Measurements from ENCODE around the gene FASTKD1. TPM values are rescaled to one million over a fixed set of nuclear protein-coding genes. Genes with fewer than 3 reads are reported as not detected.

FASTKD1 gene
- total RNA-seq, 2 experiments from 2014 or later: 55.4 to 60.2 TPM

- DNase-seq (no peak), ATAC-seq (no peak)
- Mint-ChIP-seq H3K27ac (no peak overlapping the region), H3K4me1 (ENCODE audit: low read depth) (no peaks in the 10 kb centered on the region), H3K27me3 (no peaks in the 10 kb centered on the region), H3K4me3 (no peak overlapping the region), H3K36me3 (ENCODE audit: low read depth) (no peaks in the 10 kb centered on the region), H3K9me3 (no peaks in the 10 kb centered on the region)
- ChIA-PET CTCF (no interaction called here), POLR2A (no interaction called here)
- no peak for TF ChIP-seq CTCF (IDR thresholded peaks at IDR 0.05)
- intact Hi-C loops (cut with micrococcal nuclease): no loop called here
Observed at GRCh38 chr2:169513926-169514325, 59.7 kb downstream of the FASTKD1 start.

- Mint-ChIP-seq H3K27me3 (no peaks in the 10 kb centered on the region), H3K36me3 (ENCODE audit: low read depth) (no peaks in the 10 kb centered on the region), H3K4me1 (ENCODE audit: low read depth) (peaks cover under 1% of the 10 kb centered on the region), H3K9me3 (no peaks in the 10 kb centered on the region), H3K4me3 (no peak overlapping the region), H3K27ac (no peak overlapping the region)
- intact Hi-C loops (cut with micrococcal nuclease): no loop called here
- DNase-seq: no peak
- no peak for ATAC-seq
- TF ChIP-seq CTCF (IDR thresholded peaks at IDR 0.05): no peak
- CTCF ChIA-PET: no interaction called here
- POLR2A ChIA-PET: no interaction called here
Observed at GRCh38 chr2:169513094-169513493, 60.6 kb downstream of the FASTKD1 start.

GRCh38 chr2:169512525-169512924 lies 61.1 kb downstream of the FASTKD1 start:
- no peaks in the 10 kb centered on the region for H3K27me3 Mint-ChIP-seq
- H3K4me3 Mint-ChIP-seq: no peak overlapping the region
- TF ChIP-seq CTCF (IDR thresholded peaks at IDR 0.05): no peak
- CTCF ChIA-PET: no interaction called here
- H3K9me3 Mint-ChIP-seq: no peaks in the 10 kb centered on the region
- ATAC-seq (no peak), DNase-seq (no peak)
- intact Hi-C loops (cut with micrococcal nuclease): no loop called here
- H3K36me3 Mint-ChIP-seq (ENCODE audit: low read depth): no peaks in the 10 kb centered on the region
- POLR2A ChIA-PET: no interaction called here
- no peak overlapping the region for H3K27ac Mint-ChIP-seq
- H3K4me1 Mint-ChIP-seq (ENCODE audit: low read depth): peaks cover 6% of the 10 kb centered on the region

- H3K4me3 Mint-ChIP-seq: no peak overlapping the region
- ChIA-PET CTCF (interaction anchor here (1.0 kb wide), 1 partner anchor 16 kb away, joined by 3 read pairs; no protein-coding TSS in a partner anchor), POLR2A (no interaction called here)
- H3K27ac Mint-ChIP-seq: no peak overlapping the region
- ATAC-seq (no peak), DNase-seq (no peak)
- peaks cover 8% of the 10 kb centered on the region for H3K4me1 Mint-ChIP-seq (ENCODE audit: low read depth)
- H3K27me3 Mint-ChIP-seq: no peaks in the 10 kb centered on the region
- H3K9me3 Mint-ChIP-seq: no peaks in the 10 kb centered on the region
- TF ChIP-seq CTCF (IDR thresholded peaks at IDR 0.05): no peak
- intact Hi-C loops (cut with micrococcal nuclease): no loop called here
- no peaks in the 10 kb centered on the region for H3K36me3 Mint-ChIP-seq (ENCODE audit: low read depth)
Observed at GRCh38 chr2:169511818-169512217, 61.8 kb downstream of the FASTKD1 start.

GRCh38 chr2:169510496-169510895 lies 63.2 kb downstream of the FASTKD1 start:
- Mint-ChIP-seq H3K27ac (no peak overlapping the region), H3K4me1 (ENCODE audit: low read depth) (peaks cover 8% of the 10 kb centered on the region), H3K9me3 (no peaks in the 10 kb centered on the region), H3K36me3 (ENCODE audit: low read depth) (peaks cover under 1% of the 10 kb centered on the region), H3K4me3 (no peak overlapping the region), H3K27me3 (no peaks in the 10 kb centered on the region)
- intact Hi-C loops (cut with micrococcal nuclease): no loop called here
- ChIA-PET POLR2A (no interaction called here), CTCF (no interaction called here)
- no peak for TF ChIP-seq CTCF (IDR thresholded peaks at IDR 0.05)
- DNase-seq (no peak), ATAC-seq (no peak)
